IPS-20b (cell line): ENCODE data around the gene TOB1.
A peak's percentile ranks its signal among the peaks of the same experiment; 100 is the strongest.

Experiments
- H3K27ac ChIP-seq: one replicate; pipeline ENCODE4 v1.5.1; 2013; ENCODE audit warnings: low read length
- H3K27me3 ChIP-seq: 2 replicates; pipeline ENCODE4 v1.6.1; 2013; ENCODE audit warnings: mild to moderate bottlenecking, low read length, inconsistent platforms; ENCODE audit not compliant: insufficient read depth
- H3K36me3 ChIP-seq: 2 replicates; pipeline ENCODE4 v1.6.1; 2013; ENCODE audit warnings: low read depth, mild to moderate bottlenecking, inconsistent platforms, low read length, moderate library complexity; ENCODE audit not compliant: insufficient read depth
- H3K4me1 ChIP-seq: 2 replicates; pipeline ENCODE4 v1.6.1; 2013; ENCODE audit warnings: mild to moderate bottlenecking, control low read depth, inconsistent platforms, low read length, moderate library complexity; ENCODE audit not compliant: insufficient read depth
- H3K4me3 ChIP-seq: 2 replicates; pipeline ENCODE4 v1.5.1; 2013; ENCODE audit warnings: mild to moderate bottlenecking, low read length, inconsistent platforms
- H3K9ac ChIP-seq: 2 replicates; pipeline ENCODE4 v1.6.1; 2013; ENCODE audit warnings: low read depth, mild to moderate bottlenecking, inconsistent platforms, low read length, moderate library complexity
- H3K9me3 ChIP-seq: 2 replicates; pipeline ENCODE4 v1.6.1; 2013; ENCODE audit warnings: mild to moderate bottlenecking, low read depth, low read length, inconsistent platforms; ENCODE audit not compliant: insufficient read depth

Gene TOB1

GRCh38 chr17:50866261-50866949, at the start of gene TOB1:
Gene TOB1, minus strand, starts transcription at chr17:50866354. Its CDS starts 2,337 bp downstream, at chr17:50864017.
- peak within 1 kb of the TSS; percentile 78 for H3K27ac ChIP-seq
- H3K9ac ChIP-seq, result peak within 1 kb of the TSS; percentile 90
- H3K4me3 ChIP-seq, result peak within 1 kb of the TSS; percentile 96
- H3K4me1 ChIP-seq, result peaks cover 11% of the 10 kb centered on the region; the same call in 1 of the 2 replicates
- H3K27me3 ChIP-seq, result no peaks in the 10 kb centered on the region
- H3K9me3 ChIP-seq, result no peaks in the 10 kb centered on the region
- peaks cover 24% of the 10 kb centered on the region for H3K36me3 ChIP-seq

GRCh38 chr17:50914505-50915063, 48.4 kb upstream of the TOB1 start:
- H3K4me1 ChIP-seq, result peaks cover 33% of the 10 kb centered on the region; the same call in 1 of the 2 replicates
- H3K4me3 ChIP-seq, result no peak overlapping the region
- no peak overlapping the region for H3K9ac ChIP-seq
- no peaks in the 10 kb centered on the region for H3K36me3 ChIP-seq
- no peak overlapping the region for H3K27ac ChIP-seq
- no peaks in the 10 kb centered on the region for H3K27me3 ChIP-seq
- no peaks in the 10 kb centered on the region for H3K9me3 ChIP-seq

GRCh38 chr17:50913120-50913519, 47.0 kb upstream of the TOB1 start:
- no peak overlapping the region for H3K9ac ChIP-seq
- H3K9me3 ChIP-seq, result no peaks in the 10 kb centered on the region
- no peaks in the 10 kb centered on the region for H3K36me3 ChIP-seq
- H3K27me3 ChIP-seq, result no peaks in the 10 kb centered on the region
- peaks cover 27% of the 10 kb centered on the region; the same call in 1 of the 2 replicates for H3K4me1 ChIP-seq
- no peak overlapping the region for H3K4me3 ChIP-seq
- H3K27ac ChIP-seq, result no peak overlapping the region

- H3K4me1 ChIP-seq, result peaks cover 15% of the 10 kb centered on the region; the same call in 1 of the 2 replicates
- H3K27ac ChIP-seq, result no peak overlapping the region
- H3K9me3 ChIP-seq, result no peaks in the 10 kb centered on the region
- no peaks in the 10 kb centered on the region for H3K36me3 ChIP-seq
- no peaks in the 10 kb centered on the region for H3K27me3 ChIP-seq
- H3K9ac ChIP-seq, result no peak overlapping the region
- no peak overlapping the region for H3K4me3 ChIP-seq
Observed at GRCh38 chr17:50911890-50912289, 45.7 kb upstream of the TOB1 start.

- no peaks in the 10 kb centered on the region for H3K27me3 ChIP-seq
- H3K36me3 ChIP-seq, result no peaks in the 10 kb centered on the region
- peaks cover 11% of the 10 kb centered on the region; the same call in 1 of the 2 replicates for H3K4me1 ChIP-seq
- no peak overlapping the region for H3K4me3 ChIP-seq
- no peaks in the 10 kb centered on the region for H3K9me3 ChIP-seq
- H3K27ac ChIP-seq, result no peak overlapping the region
- H3K9ac ChIP-seq, result no peak overlapping the region
Observed at GRCh38 chr17:50911450-50911849, 45.3 kb upstream of the TOB1 start.

- Histone ChIP-seq H3K9me3 (no peaks in the 10 kb centered on the region), H3K27me3 (no peaks in the 10 kb centered on the region), H3K4me1 (peaks cover 18% of the 10 kb centered on the region; the same call in 1 of the 2 replicates), H3K9ac (0 out of 2 replicates have a peak overlapping the region, but pooled peaks have one; percentile 3), H3K27ac (no peak overlapping the region), H3K4me3 (no peak overlapping the region), H3K36me3 (no peaks in the 10 kb centered on the region)
Observed at GRCh38 chr17:50909765-50910605, 43.8 kb upstream of the TOB1 start.

GRCh38 chr17:50908860-50909764, 43.0 kb upstream of the TOB1 start:
- no peaks in the 10 kb centered on the region for H3K27me3 ChIP-seq
- no peak overlapping the region for H3K4me3 ChIP-seq
- 0 out of 2 replicates have a peak overlapping the region, but pooled peaks have one; percentile 3 for H3K9ac ChIP-seq
- no peaks in the 10 kb centered on the region for H3K36me3 ChIP-seq
- H3K4me1 ChIP-seq, result peaks cover 27% of the 10 kb centered on the region; the same call in 1 of the 2 replicates
- H3K9me3 ChIP-seq, result no peaks in the 10 kb centered on the region
- no peak overlapping the region for H3K27ac ChIP-seq

GRCh38 chr17:50908140-50908859, 42.1 kb upstream of the TOB1 start:
- H3K4me3 ChIP-seq, result no peak overlapping the region
- H3K9ac ChIP-seq, result no peak overlapping the region
- H3K4me1 ChIP-seq, result peaks cover 34% of the 10 kb centered on the region; the same call in 1 of the 2 replicates
- no peaks in the 10 kb centered on the region for H3K9me3 ChIP-seq
- H3K27me3 ChIP-seq, result no peaks in the 10 kb centered on the region
- no peaks in the 10 kb centered on the region for H3K36me3 ChIP-seq
- no peak overlapping the region for H3K27ac ChIP-seq

GRCh38 chr17:50906443-50906842, 40.3 kb upstream of the TOB1 start:
- Histone ChIP-seq H3K9me3 (no peaks in the 10 kb centered on the region), H3K36me3 (no peaks in the 10 kb centered on the region), H3K27ac (no peak overlapping the region), H3K4me3 (no peak overlapping the region), H3K9ac (no peak overlapping the region), H3K4me1 (peaks cover 38% of the 10 kb centered on the region; the same call in 1 of the 2 replicates), H3K27me3 (no peaks in the 10 kb centered on the region)

GRCh38 chr17:50905460-50905803, 39.3 kb upstream of the TOB1 start:
- peaks cover 37% of the 10 kb centered on the region; the same call in 1 of the 2 replicates for H3K4me1 ChIP-seq
- no peak overlapping the region for H3K27ac ChIP-seq
- no peaks in the 10 kb centered on the region for H3K27me3 ChIP-seq
- H3K9ac ChIP-seq, result peak overlapping the region; percentile 24; the same call in 1 of the 2 replicates
- no peaks in the 10 kb centered on the region for H3K9me3 ChIP-seq
- H3K36me3 ChIP-seq, result no peaks in the 10 kb centered on the region
- no peak overlapping the region for H3K4me3 ChIP-seq
